ENCODE results near the gene KCNAB2. TPM values are rescaled to one million over a fixed set of nuclear protein-coding genes. Genes with fewer than 3 reads are reported as not detected.

KCNAB2 gene
- total RNA-seq, 2 donors from 2014 or later, result 4.7 to 6.4 TPM

GRCh38 chr1:6144175-6144574 lies 98.5 kb downstream of the KCNAB2 start:
- intact Hi-C loops (cut with DNase I), result no loop called here
- Histone ChIP-seq H3K27ac (no peak overlapping the region), H3K9ac (ENCODE audit: low read depth in 2 of 2, low read length in 2 of 2) (no peak overlapping the region), H3K9me3 (no peaks in the 10 kb centered on the region), H3K27me3 (no peaks in the 10 kb centered on the region), H3K36me3 (no peaks in the 10 kb centered on the region), H3K4me1 (no peaks in the 10 kb centered on the region), H3K4me3 (no peak overlapping the region)
- TF ChIP-seq CTCF (IDR thresholded peaks at IDR 0.05), result no peak
- DNase-seq, result no peak

GRCh38 chr1:6144647-6145395 lies 99.1 kb downstream of the KCNAB2 start:
- H3K9ac ChIP-seq (ENCODE audit: low read depth in 2 of 2, low read length in 2 of 2), result no peak overlapping the region
- no peaks in the 10 kb centered on the region for H3K4me1 ChIP-seq
- H3K9me3 ChIP-seq, result no peaks in the 10 kb centered on the region
- H3K36me3 ChIP-seq, result no peaks in the 10 kb centered on the region
- intact Hi-C loops (cut with DNase I), result no loop called here
- no peaks in the 10 kb centered on the region for H3K27me3 ChIP-seq
- TF ChIP-seq CTCF (IDR thresholded peaks at IDR 0.05), result no peak
- no peak for DNase-seq
- no peak overlapping the region for H3K27ac ChIP-seq
- H3K4me3 ChIP-seq, result no peak overlapping the region

GRCh38 chr1:6145396-6145750 lies 99.7 kb downstream of the KCNAB2 start:
- no peaks in the 10 kb centered on the region for H3K27me3 ChIP-seq

GRCh38 chr1:6145864-6146410 lies 100.2 kb downstream of the KCNAB2 start:
- Histone ChIP-seq H3K4me1 (no peaks in the 10 kb centered on the region), H3K36me3 (no peaks in the 10 kb centered on the region), H3K4me3 (no peak overlapping the region), H3K27me3 (no peaks in the 10 kb centered on the region), H3K9me3 (no peaks in the 10 kb centered on the region), H3K9ac (ENCODE audit: low read depth in 2 of 2, low read length in 2 of 2) (no peak overlapping the region), H3K27ac (no peak overlapping the region)
- no peak for DNase-seq
- intact Hi-C loops (cut with DNase I), result no loop called here
- no peak for TF ChIP-seq CTCF (IDR thresholded peaks at IDR 0.05)

More at GRCh38 chr1:6145396-6145750, 99.7 kb downstream of the KCNAB2 start:
- Histone ChIP-seq H3K4me3 (no peak overlapping the region), H3K4me1 (no peaks in the 10 kb centered on the region), H3K9me3 (no peaks in the 10 kb centered on the region), H3K27ac (no peak overlapping the region), H3K36me3 (no peaks in the 10 kb centered on the region), H3K9ac (ENCODE audit: low read depth in 2 of 2, low read length in 2 of 2) (no peak overlapping the region)
- TF ChIP-seq CTCF (IDR thresholded peaks at IDR 0.05), result no peak
- DNase-seq, result no peak
- intact Hi-C loops (cut with DNase I), result no loop called here

GRCh38 chr1:6148497-6149241 lies 103.0 kb downstream of the KCNAB2 start:
- TF ChIP-seq CTCF (IDR thresholded peaks at IDR 0.05), result no peak
- Histone ChIP-seq H3K36me3 (no peaks in the 10 kb centered on the region), H3K27me3 (no peaks in the 10 kb centered on the region), H3K4me3 (no peak overlapping the region), H3K9me3 (no peaks in the 10 kb centered on the region), H3K27ac (no peak overlapping the region), H3K4me1 (no peaks in the 10 kb centered on the region), H3K9ac (ENCODE audit: low read depth in 2 of 2, low read length in 2 of 2) (no peak overlapping the region)
- intact Hi-C loops (cut with DNase I), result no loop called here
- peak; percentile 75 for DNase-seq
